Heart left ventricle (tissue), 13 donors: Measurements from ENCODE around the gene HINT1.

Experiments used
- CTCF ChIP-seq, 12 donors: fragments of 200-600 bp; sonication (generic) in 4 of 12; IDR thresholded peaks; one replicate each; pipeline versions ENCODE4 v1.5.0 to v1.8.0; 2018 to 2022; ENCODE audit warnings: antibody characterized with exemption in 12 of 12, mild to moderate bottlenecking in 5 of 12
- POLR2A ChIP-seq, 2 donors: fragments of 450-650 bp; IDR thresholded peaks; one replicate each; pipeline ENCODE4 v1.6.1; 2017; ENCODE audit warnings: antibody characterized with exemption in 2 of 2, mild to moderate bottlenecking in 2 of 2, moderate library complexity in 2 of 2
- donor health status: ischemic (EF 13 %, LVEDD 7.1; RV severe dilation, severe dysfunction).
- donor health status: DM: no; HTN: yes; CAD: no.
- donor health status: DM: no; HTN: no; CAD: no.
- donor health status: ischemic (EF 25% LVEDD 6.9; RV normal size, moderate dysfunction).
- donor health status: ischemic (EF 25% LVEDD 5.7; RV mildly dilated, moderate dysfunction).
- donor health status: ischemic (EF 35%, LVEDD 5.7; RV mildly dilated, moderate dysfunction).
- donor health status: nonischemic (EF 11% LVEDD 7.7; RV severe dilation, severe dysfunction).
- donor health status: DM: yes; HTN: yes; CAD: no.
- donor health status: PGD.
- donor health status: ischemic (EF 29% LVEDD 5.4; RV normal size, mild dysfunction).
- donor health status: nonischemic (EF 23%, LVEDD 6.1; RV moderate dilation, normal function).

GRCh38 chr5:131182839-131183238 lies 17.8 kb upstream of the HINT1 start:
- TF ChIP-seq CTCF (IDR thresholded peaks at IDR 0.05), result no peak
- no peak for TF ChIP-seq POLR2A (IDR thresholded peaks at IDR 0.05)
